Nephron (organoid): ENCODE measurements around the gene PRR5L.
A peak's percentile ranks its signal among the peaks of the same experiment; 100 is the strongest.

Experiments
- H3K27ac Mint-ChIP-seq, 3 experiments: 2 replicates each; pipeline ENCODE4 v1.8.0; 2020; ENCODE audit warnings: mixed read lengths in 3 of 3, mild to moderate bottlenecking in 2 of 3, moderate library complexity in 1 of 3
- H3K27me3 Mint-ChIP-seq: 2 replicates; pipeline ENCODE4 v1.8.0; 2021; ENCODE audit warnings: low read depth, mild to moderate bottlenecking, moderate library complexity, mixed read lengths
- H3K36me3 Mint-ChIP-seq: 2 replicates; pipeline ENCODE4 v1.8.0; 2020; ENCODE audit warnings: low read depth, mixed read lengths
- H3K4me1 Mint-ChIP-seq: 2 replicates; pipeline ENCODE4 v1.8.0; 2020; ENCODE audit warnings: mixed read lengths
- H3K4me3 Mint-ChIP-seq, 3 experiments: 2 replicates each; pipeline ENCODE4 v1.8.0; 2020; ENCODE audit warnings: mild to moderate bottlenecking in 3 of 3, mixed read lengths in 3 of 3, moderate library complexity in 2 of 3
- H3K9me3 Mint-ChIP-seq: 2 replicates; pipeline ENCODE4 v1.8.0; 2020; ENCODE audit warnings: mixed read lengths
- CTCF ChIP-seq, 3 experiments: fragments of 200-600 bp; sonication (generic); IDR thresholded peaks; one replicate each; pipeline ENCODE4 v1.5.0; 2021; ENCODE audit warnings: antibody characterized with exemption in 3 of 3; ENCODE audit not compliant: unreplicated experiment in 3 of 3

Gene PRR5L

GRCh38 chr11:36427079-36427478 lies 131.0 kb downstream of the PRR5L start:
- Mint-ChIP-seq H3K4me3 (no peak overlapping the region), H3K36me3 (peaks cover 7% of the 10 kb centered on the region), H3K27ac (peak overlapping the region in 1 of 3 experiments; percentile 9), H3K27me3 (peaks cover 4% of the 10 kb centered on the region), H3K4me1 (peaks cover 50% of the 10 kb centered on the region), H3K9me3 (no peaks in the 10 kb centered on the region)
- no peak for TF ChIP-seq CTCF (IDR thresholded peaks at IDR 0.05; ENCODE audit: unreplicated experiment in 3 of 3)

DNA sequence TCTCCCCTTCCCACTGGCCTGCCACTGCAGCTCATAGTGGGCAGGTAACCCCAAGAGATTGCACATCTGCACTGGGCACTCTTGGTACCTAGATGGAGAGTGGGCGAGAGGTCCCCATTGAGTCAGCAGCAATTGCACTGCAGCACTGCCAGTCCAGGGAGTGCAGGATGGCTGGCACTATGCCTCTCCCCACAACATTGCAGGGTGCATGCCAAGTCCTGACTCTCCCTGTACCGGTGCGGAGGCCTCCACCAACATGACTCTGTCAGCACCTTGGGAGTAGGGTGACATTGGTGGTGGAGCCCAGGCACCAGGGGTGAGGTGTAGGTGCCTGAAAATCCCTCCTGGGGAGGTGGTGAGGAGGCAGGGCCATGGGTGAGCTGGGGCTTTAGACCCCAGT lies 131.8 kb downstream of the PRR5L start:
- Mint-ChIP-seq H3K4me3 (no peak overlapping the region), H3K36me3 (peaks cover 5% of the 10 kb centered on the region), H3K9me3 (no peaks in the 10 kb centered on the region), H3K27me3 (peaks cover 4% of the 10 kb centered on the region), H3K4me1 (peaks cover 50% of the 10 kb centered on the region), H3K27ac (no peak overlapping the region)
- TF ChIP-seq CTCF (IDR thresholded peaks at IDR 0.05; ENCODE audit: unreplicated experiment in 3 of 3) = no peak

DNA sequence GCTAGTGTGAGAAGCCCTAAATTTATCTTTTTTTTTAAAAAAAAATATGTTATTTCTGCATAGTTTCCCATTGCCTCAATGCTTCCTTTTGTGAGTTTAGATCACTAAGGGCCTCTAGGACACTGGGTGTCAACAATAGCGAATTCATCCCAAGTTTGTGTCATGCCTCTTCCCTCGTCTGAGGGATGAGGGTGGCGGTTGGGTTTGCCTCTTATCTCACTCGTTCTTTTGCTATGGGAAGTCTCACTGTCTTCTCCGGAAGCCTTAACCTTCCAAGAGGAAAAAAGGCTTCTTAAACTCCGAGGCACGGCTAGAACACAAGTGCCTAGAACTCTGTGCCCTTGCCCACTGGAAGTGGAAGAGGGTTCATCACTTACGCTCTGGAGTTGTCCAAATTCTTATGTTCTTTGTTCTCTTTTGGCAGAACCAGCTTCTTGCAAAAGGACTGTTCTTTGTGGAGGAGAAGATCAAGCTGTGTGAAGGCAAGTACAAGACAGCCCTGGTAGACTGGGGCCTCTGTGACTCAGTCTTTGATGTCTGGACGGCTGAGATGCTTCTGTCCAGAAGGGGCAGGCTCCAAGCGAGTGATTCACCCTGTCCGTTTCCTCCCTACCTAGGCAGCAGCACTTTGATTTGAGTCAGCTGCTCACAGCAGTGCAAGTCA lies 135.5 kb downstream of the PRR5L start:
- TF ChIP-seq CTCF (IDR thresholded peaks at IDR 0.05; ENCODE audit: unreplicated experiment in 3 of 3) = no peak
- H3K4me3 Mint-ChIP-seq = peak overlapping the region in 1 of 3 experiments; percentile 16

GRCh38 chr11:36432093-36432469 lies 136.0 kb downstream of the PRR5L start:
- no peaks in the 10 kb centered on the region for H3K36me3 Mint-ChIP-seq
- peaks cover 27% of the 10 kb centered on the region for H3K4me1 Mint-ChIP-seq
- H3K27me3 Mint-ChIP-seq = peaks cover 6% of the 10 kb centered on the region
- no peak overlapping the region for H3K4me3 Mint-ChIP-seq
- H3K9me3 Mint-ChIP-seq = no peaks in the 10 kb centered on the region
- no peak for TF ChIP-seq CTCF (IDR thresholded peaks at IDR 0.05; ENCODE audit: unreplicated experiment in 3 of 3)
- peak overlapping the region; percentile 89 to 98 (median 95) for H3K27ac Mint-ChIP-seq

More for the DNA sequence above, 135.5 kb downstream of the PRR5L start:
- Mint-ChIP-seq H3K27ac (peak overlapping the region; percentile 89 to 98 (median 95)), H3K27me3 (peaks cover 9% of the 10 kb centered on the region), H3K9me3 (no peaks in the 10 kb centered on the region), H3K4me1 (peaks cover 30% of the 10 kb centered on the region), H3K36me3 (no peaks in the 10 kb centered on the region)

DNA sequence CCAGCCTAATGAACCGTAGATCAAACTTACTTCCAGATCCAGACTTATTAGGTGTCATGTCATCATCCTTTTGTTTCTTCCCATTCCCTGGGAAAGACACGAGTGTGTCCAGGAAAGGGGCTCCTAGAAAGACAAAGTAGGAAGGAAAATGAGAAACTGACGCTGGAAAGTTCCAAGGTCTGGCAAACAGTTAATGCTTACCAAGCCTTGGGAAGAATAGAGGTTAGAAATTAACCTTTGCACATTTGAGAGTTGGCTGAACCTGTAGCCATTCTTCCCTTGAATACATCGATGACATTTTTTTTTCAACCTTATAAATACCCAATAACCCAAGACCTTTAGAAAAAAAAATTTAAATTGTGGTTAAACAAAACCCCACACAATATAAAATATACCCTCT lies 136.7 kb downstream of the PRR5L start:
- peaks cover 4% of the 10 kb centered on the region for H3K27me3 Mint-ChIP-seq
- peak overlapping the region; percentile 89 to 98 (median 95) for H3K27ac Mint-ChIP-seq
- no peaks in the 10 kb centered on the region for H3K36me3 Mint-ChIP-seq
- no peak overlapping the region for H3K4me3 Mint-ChIP-seq
- H3K4me1 Mint-ChIP-seq = peaks cover 25% of the 10 kb centered on the region
- no peaks in the 10 kb centered on the region for H3K9me3 Mint-ChIP-seq
- no peak for TF ChIP-seq CTCF (IDR thresholded peaks at IDR 0.05; ENCODE audit: unreplicated experiment in 3 of 3)

DNA sequence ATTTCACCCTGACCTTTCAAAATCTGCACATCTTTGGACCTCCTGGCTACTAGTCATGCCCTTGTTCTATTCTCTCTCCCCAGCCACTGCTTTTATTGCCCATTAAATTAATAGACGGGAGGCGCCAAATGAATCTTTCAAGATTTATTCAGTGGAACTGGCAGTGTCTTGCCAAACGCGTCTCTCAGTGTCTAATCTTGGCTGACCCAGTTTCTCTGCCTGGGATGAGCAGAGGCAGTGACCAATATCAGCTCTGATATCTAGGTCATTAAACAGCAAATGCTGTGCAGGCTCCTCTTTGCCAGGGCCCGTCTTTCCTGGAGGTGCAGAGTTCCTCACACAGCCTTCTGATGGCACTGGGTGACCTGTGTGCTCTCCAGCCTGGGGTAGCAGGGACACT lies 140.0 kb downstream of the PRR5L start:
- Mint-ChIP-seq H3K9me3 (no peaks in the 10 kb centered on the region), H3K4me3 (no peak overlapping the region), H3K4me1 (peaks cover 22% of the 10 kb centered on the region), H3K27me3 (peaks cover 10% of the 10 kb centered on the region), H3K27ac (no peak overlapping the region), H3K36me3 (peaks cover 12% of the 10 kb centered on the region)
- TF ChIP-seq CTCF (IDR thresholded peaks at IDR 0.05; ENCODE audit: unreplicated experiment in 3 of 3) = no peak
